ENCODE data around the gene ATP2C2. TPM values are rescaled to one million over a fixed set of nuclear protein-coding genes. Genes with fewer than 3 reads are reported as not detected.
A peak's percentile ranks its signal among the peaks of the same experiment; 100 is the strongest.

Gene ATP2C2
- total RNA-seq, 4 donors from 2014 or later: 138 to 3,342 (median 155) TPM

DNA sequence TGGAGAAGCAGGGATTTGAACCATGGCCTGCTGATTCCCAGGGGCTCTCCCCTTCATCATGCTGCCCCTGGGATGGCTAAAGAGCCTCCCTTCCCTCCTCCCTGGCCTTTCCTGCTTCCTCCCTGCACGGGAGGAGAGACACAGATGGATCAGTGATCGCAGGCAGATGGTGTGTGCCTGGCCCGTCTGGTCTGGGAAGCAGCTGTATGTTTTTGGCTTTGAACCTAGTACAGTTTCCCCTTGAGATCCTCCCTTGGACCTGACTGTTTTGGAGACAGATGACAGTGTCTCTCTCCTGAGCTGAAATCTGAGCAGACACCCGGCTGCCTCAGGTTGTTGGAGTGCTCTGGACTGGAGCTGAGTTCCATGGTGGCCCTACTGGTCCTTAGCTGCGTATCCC, 29.0 kb upstream of the ATP2C2 start:
- Histone ChIP-seq H3K27ac (no peak overlapping the region), H3K36me3 (no peaks in the 10 kb centered on the region), H3K9me3 (peaks cover 5 to 9% of the 10 kb centered on the region in 2 donors), H3K27me3 (no peaks in the 10 kb centered on the region), H3K4me1 (peaks cover 2 to 34% (median 22%) of the 10 kb centered on the region in 4 donors), H3K4me3 (no peak overlapping the region)
- DNase-seq: no peak
- TF ChIP-seq EP300 (IDR thresholded peaks at IDR 0.05; ENCODE audit: low read depth): no peak
- TF ChIP-seq, protein P1, sequence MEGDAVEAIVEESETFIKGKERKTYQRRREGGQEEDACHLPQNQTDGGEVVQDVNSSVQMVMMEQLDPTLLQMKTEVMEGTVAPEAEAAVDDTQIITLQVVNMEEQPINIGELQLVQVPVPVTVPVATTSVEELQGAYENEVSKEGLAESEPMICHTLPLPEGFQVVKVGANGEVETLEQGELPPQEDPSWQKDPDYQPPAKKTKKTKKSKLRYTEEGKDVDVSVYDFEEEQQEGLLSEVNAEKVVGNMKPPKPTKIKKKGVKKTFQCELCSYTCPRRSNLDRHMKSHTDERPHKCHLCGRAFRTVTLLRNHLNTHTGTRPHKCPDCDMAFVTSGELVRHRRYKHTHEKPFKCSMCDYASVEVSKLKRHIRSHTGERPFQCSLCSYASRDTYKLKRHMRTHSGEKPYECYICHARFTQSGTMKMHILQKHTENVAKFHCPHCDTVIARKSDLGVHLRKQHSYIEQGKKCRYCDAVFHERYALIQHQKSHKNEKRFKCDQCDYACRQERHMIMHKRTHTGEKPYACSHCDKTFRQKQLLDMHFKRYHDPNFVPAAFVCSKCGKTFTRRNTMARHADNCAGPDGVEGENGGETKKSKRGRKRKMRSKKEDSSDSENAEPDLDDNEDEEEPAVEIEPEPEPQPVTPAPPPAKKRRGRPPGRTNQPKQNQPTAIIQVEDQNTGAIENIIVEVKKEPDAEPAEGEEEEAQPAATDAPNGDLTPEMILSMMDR (IDR thresholded peaks at IDR 0.05): no peak
- TF ChIP-seq POLR2A (IDR thresholded peaks at IDR 0.05): no peak
- TF ChIP-seq POLR2AphosphoS5 (IDR thresholded peaks at IDR 0.05): no peak
- WGBS, 2 donors (ENCODE audit: low coverage in 1 of 2): 50% methylated on average over 5 of the region's 5 CpGs; no CpG with 5 or more reads in 1 of the 2 donors
- in situ Hi-C loops (cut with MboI; ENCODE audit: low pct_ligation_motif_present in 1 of 4, low pct_unique_long_range_greater_than_20kb in 1 of 4, low sequenced_read_pairs in 3 of 4): no loop called here
- intact Hi-C loops (cut with DNase I; ENCODE audit: low total_unique reads): no loop called here

DNA sequence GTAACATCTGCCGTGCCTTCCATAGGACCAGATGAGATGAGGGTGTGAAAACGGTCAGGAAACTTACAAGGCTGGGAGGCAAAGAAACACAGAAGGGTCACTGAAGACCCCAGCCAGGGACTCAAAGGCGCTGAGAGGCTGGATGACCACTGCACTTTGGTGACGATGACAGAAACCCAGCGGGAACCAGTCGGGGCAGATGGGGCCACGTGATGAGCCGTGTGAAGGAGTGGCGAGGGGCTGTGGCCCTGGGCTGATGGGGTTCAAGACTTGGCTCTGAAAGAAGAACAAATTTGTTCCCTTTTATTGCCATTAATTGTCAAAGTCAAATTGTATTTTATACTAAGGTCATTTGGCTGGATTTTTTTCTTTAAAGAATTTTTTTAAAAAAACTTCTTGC, 28.6 kb upstream of the ATP2C2 start:
- 69 to 83% methylated on average over 5 to 9 of the region's 9 CpGs for WGBS, 2 donors (ENCODE audit: low coverage in 1 of 2)
- H3K27ac ChIP-seq: no peak overlapping the region
- intact Hi-C loops (cut with DNase I; ENCODE audit: low total_unique reads) (no loop called here), in situ Hi-C loops (cut with MboI; ENCODE audit: low pct_ligation_motif_present in 1 of 4, low pct_unique_long_range_greater_than_20kb in 1 of 4, low sequenced_read_pairs in 3 of 4) (no loop called here)
- DNase-seq: no peak
- peaks cover 5 to 9% of the 10 kb centered on the region in 2 donors for H3K9me3 ChIP-seq
- H3K36me3 ChIP-seq: no peaks in the 10 kb centered on the region
- no peak for TF ChIP-seq EP300 (IDR thresholded peaks at IDR 0.05; ENCODE audit: low read depth)
- no peak for TF ChIP-seq POLR2A (IDR thresholded peaks at IDR 0.05)
- TF ChIP-seq, protein P1 (IDR thresholded peaks at IDR 0.05): no peak
- TF ChIP-seq POLR2AphosphoS5 (IDR thresholded peaks at IDR 0.05): no peak
- peaks cover 2 to 30% (median 18%) of the 10 kb centered on the region in 4 donors for H3K4me1 ChIP-seq
- no peaks in the 10 kb centered on the region for H3K27me3 ChIP-seq
- H3K4me3 ChIP-seq: no peak overlapping the region

DNA sequence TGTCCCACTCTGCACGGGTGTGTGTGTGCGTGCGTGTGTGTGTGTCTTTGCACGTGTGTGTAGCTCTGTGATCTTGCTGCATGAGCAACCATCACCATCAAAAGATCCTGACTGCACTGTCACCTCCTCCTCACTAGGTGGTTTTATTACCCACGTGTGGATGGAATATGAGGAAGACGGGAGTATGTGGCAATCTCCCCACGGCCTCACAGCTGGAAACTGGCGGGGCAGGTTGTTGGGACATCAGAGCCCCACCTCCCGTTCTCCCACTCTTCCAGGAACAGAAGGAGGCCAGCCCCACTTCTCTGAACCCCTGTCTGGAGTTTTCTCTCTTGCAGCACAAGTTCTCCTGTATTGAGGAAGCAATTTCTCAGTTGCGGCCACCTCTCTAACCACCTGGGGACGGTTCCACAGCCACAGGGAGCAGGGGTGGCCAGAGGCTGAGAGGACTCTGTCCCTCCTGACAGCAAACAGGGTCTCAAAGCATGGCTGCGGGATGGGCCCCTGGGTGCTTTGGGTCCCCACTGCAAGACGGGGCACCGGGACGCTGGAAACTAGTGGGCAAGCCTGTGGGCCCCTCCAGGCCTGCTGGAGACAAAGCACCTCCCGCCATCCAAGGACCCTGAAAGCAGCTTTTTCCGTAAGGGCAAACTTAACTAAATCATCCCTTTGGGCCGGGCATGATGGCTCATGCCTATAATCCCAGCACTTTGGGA, 27.9 kb upstream of the ATP2C2 start:
- H3K4me3 ChIP-seq: no peak overlapping the region
- WGBS, 2 donors (ENCODE audit: low coverage in 1 of 2): 30 to 57% methylated on average over 2 to 18 of the region's 18 CpGs

More for the DNA sequence above, 27.9 kb upstream of the ATP2C2 start:
- intact Hi-C loops (cut with DNase I; ENCODE audit: low total_unique reads): no loop called here
- DNase-seq: peak; percentile 88
- Histone ChIP-seq H3K27ac (peak overlapping the region; percentile 68 to 82 (median 80)), H3K27me3 (no peaks in the 10 kb centered on the region), H3K36me3 (no peaks in the 10 kb centered on the region), H3K4me1 (peaks cover 2 to 26% (median 16%) of the 10 kb centered on the region in 4 donors), H3K9me3 (peaks cover 5 to 9% of the 10 kb centered on the region in 2 donors)
- in situ Hi-C loops (cut with MboI; ENCODE audit: low pct_ligation_motif_present in 1 of 4, low pct_unique_long_range_greater_than_20kb in 1 of 4, low sequenced_read_pairs in 3 of 4): no loop called here
- TF ChIP-seq, protein P1 (IDR thresholded peaks at IDR 0.05): peak in 4 of 5 experiments; percentile 27 to 79 (median 48)
- TF ChIP-seq EP300 (IDR thresholded peaks at IDR 0.05; ENCODE audit: low read depth) (no peak), POLR2AphosphoS5 (IDR thresholded peaks at IDR 0.05) (peak in 1 of 3 donors; percentile 59), POLR2A (IDR thresholded peaks at IDR 0.05) (no peak)
